Thymus (tissue), 11 donors: ENCODE data around the gene CDH12. TPM values are rescaled to one million over a fixed set of nuclear protein-coding genes. Genes with fewer than 3 reads are reported as not detected.

Experiments
- DNase-seq, 9 donors: peaks; one replicate each; pipeline ENCODE4 v3.0.0-alpha.2; 2013; ENCODE audit warnings: low spot score in 9 of 9, low read depth in 6 of 9, missing footprints in 1 of 9
- H3K27ac ChIP-seq, 2 donors: one replicate each; pipeline ENCODE4 v1.5.1; 2013; ENCODE audit warnings: control low read depth in 1 of 2, low read depth in 1 of 2, low read length in 1 of 2, mild to moderate bottlenecking in 1 of 2, moderate library complexity in 1 of 2
- H3K27me3 ChIP-seq, 2 donors: one replicate each; pipeline ENCODE4 v1.5.1; 2013; ENCODE audit warnings: low read length in 1 of 2; ENCODE audit not compliant: control insufficient read depth in 2 of 2, insufficient read depth in 1 of 2
- H3K36me3 ChIP-seq, 2 donors: one replicate each; pipeline ENCODE4 v1.5.1; 2013; ENCODE audit warnings: low read length in 1 of 2, mild to moderate bottlenecking in 1 of 2, moderate library complexity in 1 of 2; ENCODE audit not compliant: control insufficient read depth in 2 of 2, insufficient read depth in 2 of 2
- H3K4me1 ChIP-seq, 2 donors: one replicate each; pipeline ENCODE4 v1.5.1; 2013; ENCODE audit warnings: low read length in 2 of 2; ENCODE audit not compliant: control insufficient read depth in 2 of 2, insufficient read depth in 2 of 2
- H3K4me3 ChIP-seq, 2 donors: one replicate each; pipeline ENCODE4 v1.5.1; 2013; ENCODE audit warnings: low read length in 2 of 2, control low read depth in 1 of 2, mild to moderate bottlenecking in 1 of 2
- H3K9me3 ChIP-seq, 2 donors: one replicate each; pipeline ENCODE4 v1.5.1; 2013; ENCODE audit warnings: low read length in 1 of 2, mild to moderate bottlenecking in 1 of 2; ENCODE audit not compliant: control insufficient read depth in 2 of 2, insufficient read depth in 1 of 2
- WGBS: extraction: QIAGEN DNeasy Blood & Tissue Kit; methylation state at CpG from one replicate; pipeline ENCODE4 v1.1.7; 2013; 5-methylcytosine and 5-hydroxymethylcytosine counted together
- polyA plus RNA-seq: library from polyadenylated mRNA; stranded (reverse); fragments of 200-250 nt; gene quantifications from one replicate; pipeline ENCODE4 v1.2.3, GENCODE V29; 2013
- total RNA-seq: library from RNA; stranded (reverse); fragments of 120-200 nt; gene quantifications from one replicate; pipeline ENCODE4 v1.2.4, GENCODE V29; 2013
- donor health status: healthy.

The CDH12 gene
- total and polyA plus RNA-seq, 2 donors: 0.05 to 0.09 TPM

- Histone ChIP-seq H3K27me3 (no peaks in the 10 kb centered on the region), H3K27ac (no peak overlapping the region), H3K9me3 (no peaks in the 10 kb centered on the region), H3K4me3 (no peak overlapping the region), H3K36me3 (no peaks in the 10 kb centered on the region), H3K4me1 (no peaks in the 10 kb centered on the region)
- 84% methylated on average over 1 of the region's 1 CpG for WGBS
- no peak for DNase-seq
Observed at GRCh38 chr5:22649074-22649473, 204.1 kb downstream of the CDH12 start.

- Histone ChIP-seq H3K36me3 (no peaks in the 10 kb centered on the region), H3K4me1 (no peaks in the 10 kb centered on the region), H3K4me3 (no peak overlapping the region), H3K27ac (no peak overlapping the region), H3K9me3 (no peaks in the 10 kb centered on the region), H3K27me3 (no peaks in the 10 kb centered on the region)
- WGBS: 86% methylated on average over 1 of the region's 1 CpG
- no peak for DNase-seq
Observed at GRCh38 chr5:22644859-22645258, 208.3 kb downstream of the CDH12 start.

GRCh38 chr5:22643356-22643755 lies 209.8 kb downstream of the CDH12 start:
- no peaks in the 10 kb centered on the region for H3K36me3 ChIP-seq
- WGBS: 90% methylated on average over 2 of the region's 2 CpGs
- H3K4me1 ChIP-seq: no peaks in the 10 kb centered on the region
- DNase-seq: no peak
- H3K4me3 ChIP-seq: no peak overlapping the region
- no peaks in the 10 kb centered on the region for H3K9me3 ChIP-seq
- H3K27me3 ChIP-seq: no peaks in the 10 kb centered on the region
- no peak overlapping the region for H3K27ac ChIP-seq

GRCh38 chr5:22631683-22632082 lies 221.5 kb downstream of the CDH12 start:
- no peaks in the 10 kb centered on the region for H3K4me1 ChIP-seq
- no peaks in the 10 kb centered on the region for H3K9me3 ChIP-seq
- no peaks in the 10 kb centered on the region for H3K36me3 ChIP-seq
- no peak for DNase-seq
- H3K27me3 ChIP-seq: no peaks in the 10 kb centered on the region
- no peak overlapping the region for H3K4me3 ChIP-seq
- no peak overlapping the region for H3K27ac ChIP-seq
- 73% methylated on average over 3 of the region's 3 CpGs for WGBS

GRCh38 chr5:22627029-22627428 lies 226.1 kb downstream of the CDH12 start:
- no peak overlapping the region for H3K4me3 ChIP-seq
- peaks cover 0 to 10% of the 10 kb centered on the region in 2 donors for H3K9me3 ChIP-seq
- 90% methylated on average over 4 of the region's 4 CpGs for WGBS
- H3K4me1 ChIP-seq: no peaks in the 10 kb centered on the region
- H3K36me3 ChIP-seq: no peaks in the 10 kb centered on the region
- H3K27ac ChIP-seq: no peak overlapping the region
- DNase-seq: no peak
- no peaks in the 10 kb centered on the region for H3K27me3 ChIP-seq

- no peaks in the 10 kb centered on the region for H3K4me1 ChIP-seq
- DNase-seq: no peak
- no peak overlapping the region for H3K4me3 ChIP-seq
- H3K27me3 ChIP-seq: no peaks in the 10 kb centered on the region
- WGBS: 97% methylated on average over 2 of the region's 2 CpGs
- H3K27ac ChIP-seq: no peak overlapping the region
- peaks cover 0 to 10% of the 10 kb centered on the region in 2 donors for H3K9me3 ChIP-seq
- no peaks in the 10 kb centered on the region for H3K36me3 ChIP-seq
Observed at GRCh38 chr5:22625451-22625850, 227.7 kb downstream of the CDH12 start.

- H3K4me3 ChIP-seq: no peak overlapping the region
- H3K27ac ChIP-seq: no peak overlapping the region
- H3K9me3 ChIP-seq: peaks cover 0 to 8% of the 10 kb centered on the region in 2 donors
- DNase-seq: no peak
- no peaks in the 10 kb centered on the region for H3K27me3 ChIP-seq
- H3K4me1 ChIP-seq: no peaks in the 10 kb centered on the region
- H3K36me3 ChIP-seq: no peaks in the 10 kb centered on the region
- WGBS: 29% methylated on average over 2 of the region's 2 CpGs
Observed at GRCh38 chr5:22621084-22621483, 232.1 kb downstream of the CDH12 start.

- H3K4me1 ChIP-seq: no peaks in the 10 kb centered on the region
- no peak overlapping the region for H3K4me3 ChIP-seq
- no peak for DNase-seq
- no peaks in the 10 kb centered on the region for H3K36me3 ChIP-seq
- 80% methylated on average over 1 of the region's 1 CpG for whole genome bisulfite sequencing
- H3K9me3 ChIP-seq: no peaks in the 10 kb centered on the region
- H3K27me3 ChIP-seq: no peaks in the 10 kb centered on the region
- H3K27ac ChIP-seq: no peak overlapping the region
Observed at GRCh38 chr5:22615964-22616363, 237.2 kb downstream of the CDH12 start.

GRCh38 chr5:22614486-22615094 lies 238.6 kb downstream of the CDH12 start:
- Histone ChIP-seq H3K4me3 (no peak overlapping the region), H3K4me1 (no peaks in the 10 kb centered on the region), H3K36me3 (no peaks in the 10 kb centered on the region), H3K9me3 (no peaks in the 10 kb centered on the region), H3K27me3 (no peaks in the 10 kb centered on the region), H3K27ac (no peak overlapping the region)
- no peak for DNase-seq
- WGBS: 83% methylated on average over 5 of the region's 5 CpGs
